ENCODE measurements around the gene ARMH3.

The ARMH3 gene

DNA sequence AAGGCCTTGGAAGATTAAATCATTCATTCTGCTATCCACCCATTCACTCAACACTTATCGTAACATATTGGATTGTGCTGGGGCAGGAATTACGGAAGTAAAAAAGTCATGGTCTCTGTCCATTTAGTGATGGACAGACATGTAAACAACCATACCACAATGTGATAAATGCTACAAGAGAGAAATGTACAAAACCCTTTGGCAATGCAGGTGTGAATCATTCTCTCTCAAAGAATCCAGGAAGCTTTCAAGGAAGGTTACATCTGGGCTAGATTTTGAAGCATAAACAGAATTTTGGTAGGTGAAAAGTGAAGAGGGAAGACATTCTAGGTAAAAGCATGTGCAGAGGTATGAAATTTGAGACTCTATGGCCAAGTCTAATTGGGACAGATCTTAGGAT lies 150.7 kb downstream of the ARMH3 start:
- Histone ChIP-seq H3K4me3 (ENCODE audit: low read depth in 1 of 2, low read length in 1 of 2) (no peak overlapping the region), H3K36me3 (peaks cover 6% of the 10 kb centered on the region), H3K9me3 (no peaks in the 10 kb centered on the region), H3K4me1 (ENCODE audit: control insufficient read depth in 1 of 2, insufficient read depth in 1 of 2, low read depth in 1 of 2, low read length in 1 of 2) (peaks cover 7 to 8% of the 10 kb centered on the region in 2 experiments), H3K27me3 (no peaks in the 10 kb centered on the region), H3K27ac (no peak overlapping the region)
- TF ChIP-seq, protein P1, sequence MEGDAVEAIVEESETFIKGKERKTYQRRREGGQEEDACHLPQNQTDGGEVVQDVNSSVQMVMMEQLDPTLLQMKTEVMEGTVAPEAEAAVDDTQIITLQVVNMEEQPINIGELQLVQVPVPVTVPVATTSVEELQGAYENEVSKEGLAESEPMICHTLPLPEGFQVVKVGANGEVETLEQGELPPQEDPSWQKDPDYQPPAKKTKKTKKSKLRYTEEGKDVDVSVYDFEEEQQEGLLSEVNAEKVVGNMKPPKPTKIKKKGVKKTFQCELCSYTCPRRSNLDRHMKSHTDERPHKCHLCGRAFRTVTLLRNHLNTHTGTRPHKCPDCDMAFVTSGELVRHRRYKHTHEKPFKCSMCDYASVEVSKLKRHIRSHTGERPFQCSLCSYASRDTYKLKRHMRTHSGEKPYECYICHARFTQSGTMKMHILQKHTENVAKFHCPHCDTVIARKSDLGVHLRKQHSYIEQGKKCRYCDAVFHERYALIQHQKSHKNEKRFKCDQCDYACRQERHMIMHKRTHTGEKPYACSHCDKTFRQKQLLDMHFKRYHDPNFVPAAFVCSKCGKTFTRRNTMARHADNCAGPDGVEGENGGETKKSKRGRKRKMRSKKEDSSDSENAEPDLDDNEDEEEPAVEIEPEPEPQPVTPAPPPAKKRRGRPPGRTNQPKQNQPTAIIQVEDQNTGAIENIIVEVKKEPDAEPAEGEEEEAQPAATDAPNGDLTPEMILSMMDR (IDR thresholded peaks at IDR 0.05) = no peak

DNA sequence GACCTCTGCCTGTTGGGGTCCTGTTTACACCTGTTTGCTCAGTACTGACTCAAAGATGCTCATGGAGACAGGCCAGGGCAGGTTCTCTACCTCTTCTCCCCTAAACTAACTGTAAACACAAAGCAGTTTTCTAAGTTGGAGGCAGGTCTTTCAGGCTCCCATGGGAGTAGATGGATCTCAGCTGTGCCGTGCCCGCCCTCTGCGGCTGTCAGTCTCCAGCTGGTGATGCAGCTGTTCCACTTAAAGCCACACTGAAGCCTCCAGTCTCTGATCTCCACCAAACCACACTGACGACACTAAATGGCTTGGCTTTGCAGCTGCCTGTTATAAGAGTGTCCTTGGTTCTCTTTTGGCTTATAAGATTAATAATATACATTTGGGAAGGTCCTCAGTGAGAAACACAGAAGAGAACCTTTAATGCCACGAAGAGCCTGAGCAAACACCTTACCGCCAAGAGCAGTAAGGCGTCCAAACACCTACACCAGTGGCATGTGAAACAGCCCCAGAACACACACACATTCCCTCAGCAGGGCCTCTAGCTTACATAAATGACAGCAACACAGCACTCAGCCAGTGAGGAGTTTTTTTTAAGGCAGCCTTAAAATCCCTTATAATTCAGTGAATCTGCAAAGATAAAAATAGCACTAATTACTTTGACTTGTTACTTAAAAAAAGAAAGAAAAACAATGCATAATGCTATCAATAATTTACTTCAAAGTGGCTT lies 152.0 kb downstream of the ARMH3 start:
- TF ChIP-seq, protein P1 (IDR thresholded peaks at IDR 0.05) = no peak
- no peaks in the 10 kb centered on the region for H3K27me3 ChIP-seq

DNA sequence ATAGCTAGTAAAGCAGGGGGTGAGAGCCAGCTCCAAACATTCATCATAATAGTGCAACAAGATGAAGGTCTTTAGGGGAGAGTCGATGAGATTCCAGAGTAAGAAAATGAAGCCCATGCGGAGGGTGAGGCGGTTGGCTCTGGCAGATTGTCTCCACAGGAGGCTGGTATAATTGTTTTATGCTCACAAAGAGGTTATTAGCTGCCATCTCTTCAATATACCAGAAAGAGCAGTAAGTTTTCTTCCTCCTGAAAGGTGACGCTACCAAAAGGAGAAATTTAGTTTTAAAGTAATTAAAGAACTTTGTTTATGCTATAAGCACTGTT lies 153.2 kb downstream of the ARMH3 start:
- peaks cover 4% of the 10 kb centered on the region in 2 experiments for H3K4me1 ChIP-seq (ENCODE audit: control insufficient read depth in 1 of 2, insufficient read depth in 1 of 2, low read depth in 1 of 2, low read length in 1 of 2)
- no peaks in the 10 kb centered on the region for H3K9me3 ChIP-seq
- no peaks in the 10 kb centered on the region for H3K27me3 ChIP-seq
- TF ChIP-seq, protein P1 (IDR thresholded peaks at IDR 0.05) = no peak
- no peak overlapping the region for H3K4me3 ChIP-seq (ENCODE audit: low read depth in 1 of 2, low read length in 1 of 2)
- no peak overlapping the region for H3K27ac ChIP-seq
- peaks cover 6% of the 10 kb centered on the region for H3K36me3 ChIP-seq

More for the DNA sequence above, 152.0 kb downstream of the ARMH3 start:
- H3K4me3 ChIP-seq (ENCODE audit: low read depth in 1 of 2, low read length in 1 of 2) = no peak overlapping the region
- H3K36me3 ChIP-seq = peaks cover 6% of the 10 kb centered on the region
- H3K27ac ChIP-seq = no peak overlapping the region
- H3K9me3 ChIP-seq = no peaks in the 10 kb centered on the region
- H3K4me1 ChIP-seq (ENCODE audit: control insufficient read depth in 1 of 2, insufficient read depth in 1 of 2, low read depth in 1 of 2, low read length in 1 of 2) = peaks cover 2 to 4% of the 10 kb centered on the region in 2 experiments

DNA sequence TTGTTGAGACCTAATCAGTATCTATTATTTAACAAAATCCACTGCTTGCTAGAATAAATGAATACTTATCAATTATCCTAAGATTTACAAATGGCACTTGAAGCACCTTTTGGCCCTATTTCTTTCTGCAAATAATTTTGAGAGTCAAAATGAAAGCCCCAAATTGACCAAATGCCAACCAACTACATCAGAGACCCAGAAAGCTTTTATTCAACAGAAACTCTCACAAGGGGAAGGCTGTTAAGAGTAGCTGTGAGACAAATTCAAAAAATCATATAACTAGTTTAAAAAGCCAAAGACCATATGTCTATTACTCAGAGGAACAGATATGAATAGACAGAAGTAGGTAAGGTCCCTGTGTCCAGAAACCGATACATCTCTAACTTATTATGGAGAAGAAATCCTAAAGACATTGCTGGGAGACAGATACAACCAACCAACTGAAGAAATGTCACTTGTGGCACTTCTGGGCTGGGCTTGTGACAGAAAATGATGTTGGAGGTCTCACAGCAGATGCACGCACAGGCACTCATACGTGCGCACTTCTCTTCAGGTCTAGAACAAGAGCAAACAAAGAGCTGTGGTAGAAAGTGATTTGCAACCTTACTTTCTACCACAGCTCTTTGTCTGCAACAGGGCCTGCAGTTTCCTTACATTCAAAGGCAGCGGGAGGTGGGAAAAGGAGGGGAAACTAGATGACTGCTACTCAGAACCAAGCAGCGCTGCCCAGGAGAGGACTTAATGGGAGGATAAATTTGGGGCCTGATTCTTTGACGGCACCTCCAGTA lies 153.7 kb downstream of the ARMH3 start:
- Histone ChIP-seq H3K9me3 (no peaks in the 10 kb centered on the region), H3K27ac (no peak overlapping the region), H3K27me3 (no peaks in the 10 kb centered on the region), H3K4me1 (ENCODE audit: control insufficient read depth in 1 of 2, insufficient read depth in 1 of 2, low read depth in 1 of 2, low read length in 1 of 2) (peaks cover 9 to 10% of the 10 kb centered on the region in 2 experiments), H3K4me3 (ENCODE audit: low read depth in 1 of 2, low read length in 1 of 2) (no peak overlapping the region), H3K36me3 (peaks cover 6% of the 10 kb centered on the region)
- TF ChIP-seq, protein P1 (IDR thresholded peaks at IDR 0.05) = no peak

DNA sequence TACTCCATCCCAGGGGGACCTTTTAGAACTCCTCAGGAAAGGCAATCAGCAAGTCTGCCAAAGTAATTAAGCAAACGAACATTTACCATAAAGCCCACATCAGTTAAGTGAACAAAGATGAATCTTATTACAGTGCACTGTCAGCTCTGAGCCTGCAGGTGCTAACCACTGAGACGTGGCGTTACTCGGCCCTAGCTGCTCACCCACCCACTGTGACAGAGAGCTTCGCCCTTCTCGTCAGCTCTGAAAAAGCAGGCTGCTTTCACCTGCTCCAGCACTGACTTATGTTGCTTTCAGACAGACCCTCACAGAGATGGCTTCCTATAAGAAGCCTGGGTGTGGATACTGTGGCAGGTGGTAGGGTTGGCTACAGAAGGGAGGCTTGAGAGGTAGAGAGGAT lies 154.6 kb downstream of the ARMH3 start:
- H3K36me3 ChIP-seq = peaks cover 6% of the 10 kb centered on the region
- no peak overlapping the region for H3K4me3 ChIP-seq (ENCODE audit: low read depth in 1 of 2, low read length in 1 of 2)
- H3K27me3 ChIP-seq = no peaks in the 10 kb centered on the region
- TF ChIP-seq, protein P1 (IDR thresholded peaks at IDR 0.05) = no peak
- H3K4me1 ChIP-seq (ENCODE audit: control insufficient read depth in 1 of 2, insufficient read depth in 1 of 2, low read depth in 1 of 2, low read length in 1 of 2) = peaks cover 10 to 16% of the 10 kb centered on the region in 2 experiments
- H3K27ac ChIP-seq = no peak overlapping the region
- no peaks in the 10 kb centered on the region for H3K9me3 ChIP-seq

Data from neutrophil (primary cell).